ENCODE data around the gene SOX3.

DNA sequence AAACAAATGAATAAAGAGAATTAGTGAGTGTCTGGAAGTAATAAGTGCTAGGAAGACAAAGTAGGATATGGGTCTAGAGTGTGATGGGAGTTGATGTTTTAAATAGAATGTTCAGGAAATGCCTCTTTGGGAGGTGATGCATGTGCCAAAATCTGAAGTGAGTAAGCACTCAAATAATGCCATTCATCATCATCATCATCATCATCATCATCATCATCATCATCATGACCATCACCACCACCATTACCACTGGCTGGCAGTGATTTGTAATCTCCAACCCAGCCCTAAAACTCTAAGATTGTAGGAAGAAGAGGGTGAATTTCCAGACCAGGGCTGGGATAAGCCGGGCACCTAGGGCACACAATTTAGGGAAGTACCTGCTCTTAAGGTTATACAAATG lies 9.7 kb upstream of the SOX3 start:
- TF ChIP-seq SCMH1 (CRISPR knock-in tag; IDR thresholded peaks at IDR 0.05; ENCODE audit: borderline replicate concordance): no peak
- no peak for TF ChIP-seq ZNF274 (CRISPR knock-in tag; IDR thresholded peaks at IDR 0.05)
- TF ChIP-seq ZNF207 (IDR thresholded peaks at IDR 0.05; ENCODE audit: borderline replicate concordance): no peak
- TF ChIP-seq CTCF (CRISPR knock-in tag; IDR thresholded peaks at IDR 0.05): no peak
- no peak for TF ChIP-seq ZSCAN29 (CRISPR knock-in tag; conservative IDR thresholded peaks at IDR 0.05)
- no peak for TF ChIP-seq HMG20B (CRISPR knock-in tag; conservative IDR thresholded peaks at IDR 0.05)
- no peak for TF ChIP-seq PRPF4 (IDR thresholded peaks at IDR 0.05; ENCODE audit: low read depth, low read length, poor library complexity, severe bottlenecking)
